ENCODE data around the gene PFDN5.

DNA sequence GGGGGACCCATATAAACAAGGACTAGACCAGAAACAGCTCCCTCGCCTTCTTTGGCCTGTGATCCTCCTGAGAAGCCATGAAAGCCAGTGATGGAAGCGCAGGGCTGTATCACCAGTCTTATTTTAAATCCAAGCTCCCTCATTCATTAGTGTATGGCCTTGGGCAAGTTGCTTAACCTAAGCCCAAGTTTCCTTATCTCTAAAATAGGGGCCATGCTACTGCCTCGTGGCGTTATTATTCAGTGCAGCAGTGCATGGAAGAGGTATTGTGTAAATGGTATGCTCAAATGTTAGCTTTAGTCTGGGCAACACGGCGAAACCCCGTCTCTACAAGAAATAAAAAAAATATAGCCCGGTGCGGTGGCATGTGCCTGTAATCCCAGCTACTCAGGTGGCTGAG, 17.4 kb upstream of the PFDN5 start:
- TF ChIP-seq, protein P1, sequence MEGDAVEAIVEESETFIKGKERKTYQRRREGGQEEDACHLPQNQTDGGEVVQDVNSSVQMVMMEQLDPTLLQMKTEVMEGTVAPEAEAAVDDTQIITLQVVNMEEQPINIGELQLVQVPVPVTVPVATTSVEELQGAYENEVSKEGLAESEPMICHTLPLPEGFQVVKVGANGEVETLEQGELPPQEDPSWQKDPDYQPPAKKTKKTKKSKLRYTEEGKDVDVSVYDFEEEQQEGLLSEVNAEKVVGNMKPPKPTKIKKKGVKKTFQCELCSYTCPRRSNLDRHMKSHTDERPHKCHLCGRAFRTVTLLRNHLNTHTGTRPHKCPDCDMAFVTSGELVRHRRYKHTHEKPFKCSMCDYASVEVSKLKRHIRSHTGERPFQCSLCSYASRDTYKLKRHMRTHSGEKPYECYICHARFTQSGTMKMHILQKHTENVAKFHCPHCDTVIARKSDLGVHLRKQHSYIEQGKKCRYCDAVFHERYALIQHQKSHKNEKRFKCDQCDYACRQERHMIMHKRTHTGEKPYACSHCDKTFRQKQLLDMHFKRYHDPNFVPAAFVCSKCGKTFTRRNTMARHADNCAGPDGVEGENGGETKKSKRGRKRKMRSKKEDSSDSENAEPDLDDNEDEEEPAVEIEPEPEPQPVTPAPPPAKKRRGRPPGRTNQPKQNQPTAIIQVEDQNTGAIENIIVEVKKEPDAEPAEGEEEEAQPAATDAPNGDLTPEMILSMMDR (conservative IDR thresholded peaks at IDR 0.05; ENCODE audit: low read length) = no peak
- no peak for TF ChIP-seq EZH2phosphoT487 (IDR thresholded peaks at IDR 0.05; ENCODE audit: borderline replicate concordance, low read depth, low read length)
